ENCODE results near the gene CATSPERD. TPM values are rescaled to one million over a fixed set of nuclear protein-coding genes. Genes with fewer than 3 reads are reported as not detected.
"Not testable (repeated sequence)": the region's sequence is repeated elsewhere in the genome, so short reads cannot be mapped to it uniquely, and the experiment has no call there.

The CATSPERD gene
- total and polyA plus RNA-seq, 2 donors = not detected

- WGBS = 79% methylated on average over 14 of the region's 14 CpGs
- Histone ChIP-seq H3K4me3 (ENCODE audit: low read depth, low read length) (no peak overlapping the region), H3K4me1 (ENCODE audit: insufficient read depth) (peaks cover 3% of the 10 kb centered on the region), H3K36me3 (ENCODE audit: insufficient read depth) (no peaks in the 10 kb centered on the region), H3K27ac (ENCODE audit: low read depth) (no peak overlapping the region)
- DNase-seq (ENCODE audit: extremely low spot score) = no peak
Observed at GRCh38 chr19:5718037-5718578, 2.3 kb upstream of the CATSPERD start.

DNA sequence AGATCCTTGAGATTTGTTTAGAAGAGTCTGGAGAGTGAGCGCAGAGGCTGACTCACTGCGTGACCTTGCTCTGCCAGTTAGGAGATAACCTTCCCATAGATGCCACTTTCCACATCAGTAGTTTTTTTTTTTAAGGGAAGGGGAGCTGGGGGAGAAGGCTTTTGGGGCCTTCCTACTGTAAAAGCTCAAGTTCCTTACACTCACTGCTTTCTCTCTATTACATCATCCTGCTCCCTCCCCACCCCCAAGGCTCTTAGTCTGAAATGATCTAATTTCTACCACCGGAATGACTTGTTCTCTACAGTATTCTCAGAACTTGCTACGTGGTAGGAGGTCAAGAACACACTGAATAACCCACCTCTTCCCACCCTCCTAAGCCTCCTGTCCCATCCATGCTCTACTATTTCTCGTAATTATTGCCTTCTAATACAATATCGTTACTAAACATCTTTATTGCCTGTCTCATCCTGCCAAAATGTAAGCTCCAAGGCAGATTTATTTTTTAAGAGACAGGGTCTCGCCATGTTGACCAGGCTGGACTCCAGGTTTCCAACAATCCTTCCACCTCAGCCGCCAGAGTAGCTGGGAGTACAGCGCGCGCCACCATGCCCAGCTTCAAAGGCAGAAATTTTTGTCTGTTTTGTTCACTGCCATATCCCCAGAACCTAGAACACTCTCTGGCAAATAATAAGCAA lies 1.7 kb upstream of the CATSPERD start:
- Histone ChIP-seq H3K27ac (ENCODE audit: low read depth) (no peak overlapping the region), H3K4me3 (ENCODE audit: low read depth, low read length) (peak overlapping the region; percentile 87), H3K36me3 (ENCODE audit: insufficient read depth) (no peaks in the 10 kb centered on the region), H3K4me1 (ENCODE audit: insufficient read depth) (peaks cover 3% of the 10 kb centered on the region)
- 26% methylated on average over 11 of the region's 11 CpGs for WGBS
- no peak for DNase-seq (ENCODE audit: extremely low spot score)

GRCh38 chr19:5719274-5719960 lies 1.0 kb upstream of the CATSPERD start:
- under 1% methylated on average over 58 of the region's 58 CpGs for WGBS
- peak overlapping the region; percentile 91 for H3K27ac ChIP-seq (ENCODE audit: low read depth)
- peaks cover 3% of the 10 kb centered on the region for H3K4me1 ChIP-seq (ENCODE audit: insufficient read depth)
- no peak for DNase-seq (ENCODE audit: extremely low spot score)
- H3K36me3 ChIP-seq (ENCODE audit: insufficient read depth) = no peaks in the 10 kb centered on the region
- peak overlapping the region; percentile 87 for H3K4me3 ChIP-seq (ENCODE audit: low read depth, low read length)

DNA sequence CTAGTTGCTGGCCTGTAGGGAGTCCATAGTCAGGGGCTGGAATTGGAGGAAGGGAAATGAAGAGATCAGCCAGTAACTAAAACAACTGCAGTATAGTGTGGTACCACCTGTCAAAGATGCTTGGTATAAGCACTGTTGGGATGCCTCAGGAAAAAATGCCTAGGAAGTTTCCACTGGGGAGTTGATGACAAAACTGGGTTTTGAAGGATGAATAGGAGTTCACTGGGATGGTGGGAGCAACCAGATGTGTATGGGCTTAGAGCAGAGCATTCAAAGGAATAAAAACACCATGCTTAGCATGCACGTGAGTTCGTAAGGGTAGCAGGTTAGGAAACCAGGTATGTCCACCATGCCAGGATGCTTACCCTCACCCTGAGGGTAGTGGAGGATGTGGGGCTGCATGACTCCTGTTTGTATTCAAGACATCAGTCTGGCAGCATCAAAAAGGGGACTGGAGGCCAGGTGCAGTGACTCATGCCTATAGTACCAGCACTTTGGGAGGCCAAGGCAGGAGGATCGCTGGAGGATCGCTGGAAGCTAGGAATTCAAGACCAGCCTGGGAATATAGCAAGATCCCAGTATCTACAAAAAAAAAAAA lies 7.1 kb downstream of the CATSPERD start:
- WGBS = 98% methylated on average over 4 of the region's 4 CpGs
- no peak overlapping the region for H3K4me3 ChIP-seq (ENCODE audit: low read depth, low read length)
- no peaks in the 10 kb centered on the region for H3K36me3 ChIP-seq (ENCODE audit: insufficient read depth)

DNA sequence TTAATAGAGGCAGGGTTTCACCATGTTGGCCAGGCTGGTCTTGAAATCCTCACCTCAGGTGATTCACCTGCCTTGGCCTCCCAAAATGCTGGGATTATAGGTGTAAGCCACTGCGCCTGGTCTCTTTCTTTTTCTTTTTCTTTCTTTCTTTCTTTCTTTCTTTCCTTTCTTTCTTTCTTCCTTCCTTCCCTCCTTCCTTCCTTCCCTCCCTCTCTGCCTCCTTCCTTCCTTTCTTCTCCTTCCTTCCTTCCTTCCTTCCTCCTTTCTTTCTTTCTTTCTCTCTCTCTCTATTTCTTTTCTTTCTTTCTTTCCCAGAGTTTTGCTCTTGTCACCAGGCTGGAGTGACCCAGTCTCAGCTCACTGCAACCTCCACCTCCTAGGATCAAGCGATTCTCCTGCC lies 12.7 kb downstream of the CATSPERD start:
- H3K4me1 ChIP-seq (ENCODE audit: insufficient read depth); H3K36me3 ChIP-seq (ENCODE audit: insufficient read depth); DNase-seq (ENCODE audit: extremely low spot score); H3K4me3 ChIP-seq (ENCODE audit: low read depth, low read length); H3K27ac ChIP-seq (ENCODE audit: low read depth): not testable (repeated sequence)
- 85% methylated on average over 2 of the region's 2 CpGs for WGBS

More for the DNA sequence above, 7.1 kb downstream of the CATSPERD start:
- no peaks in the 10 kb centered on the region for H3K4me1 ChIP-seq (ENCODE audit: insufficient read depth)
- no peak overlapping the region for H3K27ac ChIP-seq (ENCODE audit: low read depth)
- DNase-seq (ENCODE audit: extremely low spot score) = no peak

DNA sequence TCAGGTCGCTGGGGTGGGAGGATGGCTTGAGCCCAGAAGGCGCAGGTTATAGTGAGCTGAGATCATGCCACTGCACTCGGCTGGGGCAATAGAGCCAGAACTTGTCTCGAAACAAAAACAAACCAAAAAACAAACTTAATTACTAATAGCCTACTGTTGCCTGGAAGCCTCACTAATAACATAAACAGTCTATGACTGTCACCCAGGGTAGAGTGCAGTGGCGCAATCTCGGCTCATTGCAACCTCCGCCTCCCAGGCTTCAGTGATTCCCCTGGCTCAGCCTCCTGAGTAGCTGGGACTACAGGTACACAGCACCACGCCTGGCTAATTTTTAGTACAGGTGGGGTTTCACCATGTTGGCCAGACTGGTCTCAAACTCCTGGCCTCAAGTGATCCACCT lies 18.0 kb downstream of the CATSPERD start:
- Histone ChIP-seq H3K4me1 (ENCODE audit: insufficient read depth) (no peaks in the 10 kb centered on the region), H3K4me3 (ENCODE audit: low read depth, low read length) (no peak overlapping the region), H3K36me3 (ENCODE audit: insufficient read depth) (no peaks in the 10 kb centered on the region), H3K27ac (ENCODE audit: low read depth) (no peak overlapping the region)
- 75% methylated on average over 8 of the region's 8 CpGs for WGBS
- no peak for DNase-seq (ENCODE audit: extremely low spot score)

GRCh38 chr19:5742051-5742450 lies 21.6 kb downstream of the CATSPERD start:
- WGBS = 83% methylated on average over 19 of the region's 19 CpGs
- H3K27ac ChIP-seq (ENCODE audit: low read depth) = no peak overlapping the region
- H3K36me3 ChIP-seq (ENCODE audit: insufficient read depth) = no peaks in the 10 kb centered on the region
- no peaks in the 10 kb centered on the region for H3K4me1 ChIP-seq (ENCODE audit: insufficient read depth)
- no peak for DNase-seq (ENCODE audit: extremely low spot score)
- H3K4me3 ChIP-seq (ENCODE audit: low read depth, low read length) = no peak overlapping the region

GRCh38 chr19:5743630-5744029 lies 23.2 kb downstream of the CATSPERD start:
- no peak overlapping the region for H3K27ac ChIP-seq (ENCODE audit: low read depth)
- H3K4me3 ChIP-seq (ENCODE audit: low read depth, low read length) = no peak overlapping the region
- H3K36me3 ChIP-seq (ENCODE audit: insufficient read depth) = no peaks in the 10 kb centered on the region
- DNase-seq (ENCODE audit: extremely low spot score) = no peak
- no peaks in the 10 kb centered on the region for H3K4me1 ChIP-seq (ENCODE audit: insufficient read depth)

GRCh38 chr19:5744999-5745398 lies 24.6 kb downstream of the CATSPERD start:
- not testable (repeated sequence) for H3K27ac ChIP-seq (ENCODE audit: low read depth); H3K36me3 ChIP-seq (ENCODE audit: insufficient read depth); DNase-seq (ENCODE audit: extremely low spot score); H3K4me3 ChIP-seq (ENCODE audit: low read depth, low read length); H3K4me1 ChIP-seq (ENCODE audit: insufficient read depth)
- 84% methylated on average over 10 of the region's 10 CpGs for WGBS

GRCh38 chr19:5748920-5749319 lies 28.5 kb downstream of the CATSPERD start:
- not testable (repeated sequence) for H3K36me3 ChIP-seq (ENCODE audit: insufficient read depth); H3K27ac ChIP-seq (ENCODE audit: low read depth); H3K4me1 ChIP-seq (ENCODE audit: insufficient read depth); H3K4me3 ChIP-seq (ENCODE audit: low read depth, low read length); DNase-seq (ENCODE audit: extremely low spot score)
- 37% methylated on average over 6 of the region's 6 CpGs for WGBS

GRCh38 chr19:5749505-5749904 lies 29.1 kb downstream of the CATSPERD start:
- WGBS = 85% methylated on average over 5 of the region's 5 CpGs
- H3K36me3 ChIP-seq (ENCODE audit: insufficient read depth) = no peaks in the 10 kb centered on the region
- no peak for DNase-seq (ENCODE audit: extremely low spot score)
- H3K4me1 ChIP-seq (ENCODE audit: insufficient read depth) = no peaks in the 10 kb centered on the region
- H3K4me3 ChIP-seq (ENCODE audit: low read depth, low read length) = no peak overlapping the region
- H3K27ac ChIP-seq (ENCODE audit: low read depth) = no peak overlapping the region

GRCh38 chr19:5751709-5752108 lies 31.3 kb downstream of the CATSPERD start:
- Histone ChIP-seq H3K4me1 (ENCODE audit: insufficient read depth) (no peaks in the 10 kb centered on the region), H3K27ac (ENCODE audit: low read depth) (no peak overlapping the region), H3K36me3 (ENCODE audit: insufficient read depth) (no peaks in the 10 kb centered on the region), H3K4me3 (ENCODE audit: low read depth, low read length) (no peak overlapping the region)
- no peak for DNase-seq (ENCODE audit: extremely low spot score)
- 83% methylated on average over 7 of the region's 7 CpGs for WGBS

DNA sequence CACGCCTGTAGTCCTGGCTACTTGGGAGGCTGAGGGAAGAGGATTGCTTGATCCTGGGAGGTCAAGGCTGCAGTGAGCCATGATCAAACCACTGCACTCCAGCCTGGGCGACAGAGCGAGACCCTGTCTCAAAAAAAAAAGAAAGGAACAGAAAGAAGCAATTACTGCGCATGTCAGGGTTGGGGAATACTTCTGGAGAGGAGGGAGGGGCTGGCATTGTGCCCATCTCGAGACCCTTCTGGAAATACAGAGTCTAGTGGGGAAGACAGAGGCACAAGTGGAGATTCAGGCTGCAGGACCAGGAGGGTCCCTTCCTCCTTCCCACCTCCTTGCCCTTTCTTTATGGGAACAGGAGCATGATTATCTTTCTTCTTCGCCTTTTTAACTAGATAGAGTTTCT lies 33.3 kb downstream of the CATSPERD start:
- Histone ChIP-seq H3K4me1 (ENCODE audit: insufficient read depth) (no peaks in the 10 kb centered on the region), H3K27ac (ENCODE audit: low read depth) (no peak overlapping the region), H3K4me3 (ENCODE audit: low read depth, low read length) (no peak overlapping the region), H3K36me3 (ENCODE audit: insufficient read depth) (no peaks in the 10 kb centered on the region)
- WGBS = 68% methylated on average over 6 of the region's 6 CpGs
- DNase-seq (ENCODE audit: extremely low spot score) = no peak
